Naive thymus-derived CD8-positive, alpha-beta T cell (primary cell): ENCODE measurements around the gene MDGA2. TPM values are rescaled to one million over a fixed set of nuclear protein-coding genes. Genes with fewer than 3 reads are reported as not detected.
"Not testable (repeated sequence)": the region's sequence is repeated elsewhere in the genome, so short reads cannot be mapped to it uniquely, and the experiment has no call there.

Experiments
- ATAC-seq, 2 donors: fragments of 150-1000 bp; cut with Tn5 transposase in 1 of 2; sonication (Bioruptor Pico), chemical (Tn5 transposase) in 1 of 2; 1 replicate in 1 of 2; 2 replicates in 1 of 2; pipeline ENCODE4 v1.10.0; 2021; ENCODE audit warnings: mild to moderate bottlenecking in 2 of 2, moderate library complexity in 2 of 2
- POLR2A ChIA-PET: fragments of 350-600 bp; sonication (Branson Sonifier 250); formaldehyde crosslinking; loops from one replicate; lab custom pipeline; 2021; ENCODE audit warnings: antibody characterized with exemption; lab: Charles Lee
- DNase-seq, 10 donors: peaks; one replicate each; pipeline versions ENCODE4 v3.0.0 to v3.0.0-alpha.2; 2020 to 2022
- H3K27ac Mint-ChIP-seq, 10 donors: one replicate each; pipeline ENCODE4 v1.8.0; 2020 to 2022; ENCODE audit warnings: mild to moderate bottlenecking in 10 of 10, mixed read lengths in 10 of 10, moderate library complexity in 4 of 10, inconsistent platforms in 1 of 10
- H3K27me3 Mint-ChIP-seq, 5 donors: one replicate each; pipeline ENCODE4 v1.8.0; 2021 to 2022; ENCODE audit warnings: mixed read lengths in 5 of 5
- H3K36me3 Mint-ChIP-seq, 3 donors: one replicate each; pipeline ENCODE4 v1.8.0; 2020 to 2022; ENCODE audit warnings: mixed read lengths in 3 of 3, mild to moderate bottlenecking in 2 of 3, inconsistent platforms in 1 of 3
- H3K4me1 Mint-ChIP-seq, 4 donors: one replicate each; pipeline ENCODE4 v1.8.0; 2021 to 2022; ENCODE audit warnings: mixed read lengths in 4 of 4
- H3K4me3 Mint-ChIP-seq, 10 donors: one replicate each; pipeline ENCODE4 v1.8.0; 2020 to 2022; ENCODE audit warnings: mild to moderate bottlenecking in 10 of 10, mixed read lengths in 10 of 10, moderate library complexity in 6 of 10, inconsistent platforms in 1 of 10
- H3K9me3 Mint-ChIP-seq, 9 donors: one replicate each; pipeline ENCODE4 v1.8.0; 2020 to 2022; ENCODE audit warnings: mixed read lengths in 9 of 9, mild to moderate bottlenecking in 3 of 9, inconsistent platforms in 1 of 9, moderate library complexity in 1 of 9
- polyA plus RNA-seq, 3 donors: library from polyadenylated mRNA; unstranded; fragments of 300-500 nt; fragmentation: Illumina TruSeq; gene quantifications; one replicate each; pipeline ENCODE4 v1.2.3, GENCODE V29; 2021
- total RNA-seq, 8 experiments: library from RNA in 2 of 8; stranded (reverse) in 2 of 8; gene quantifications; one replicate each; pipeline ENCODE4 v1.2.3 and lab custom pipeline; 2021 to 2026

The MDGA2 gene
- total and polyA plus RNA-seq, 5 experiments from 2014 or later = not detected

- Mint-ChIP-seq H3K27ac (no peak overlapping the region), H3K36me3 (no peaks in the 10 kb centered on the region), H3K27me3 (no peaks in the 10 kb centered on the region), H3K9me3 (peaks cover 0 to 10% (median 3%) of the 10 kb centered on the region in 9 donors), H3K4me3 (no peak overlapping the region), H3K4me1 (no peaks in the 10 kb centered on the region)
- POLR2A ChIA-PET = no interaction called here
- no peak for DNase-seq
- ATAC-seq = no peak
Observed at GRCh38 chr14:47186486-47186885, 488.9 kb downstream of the MDGA2 start.

DNA sequence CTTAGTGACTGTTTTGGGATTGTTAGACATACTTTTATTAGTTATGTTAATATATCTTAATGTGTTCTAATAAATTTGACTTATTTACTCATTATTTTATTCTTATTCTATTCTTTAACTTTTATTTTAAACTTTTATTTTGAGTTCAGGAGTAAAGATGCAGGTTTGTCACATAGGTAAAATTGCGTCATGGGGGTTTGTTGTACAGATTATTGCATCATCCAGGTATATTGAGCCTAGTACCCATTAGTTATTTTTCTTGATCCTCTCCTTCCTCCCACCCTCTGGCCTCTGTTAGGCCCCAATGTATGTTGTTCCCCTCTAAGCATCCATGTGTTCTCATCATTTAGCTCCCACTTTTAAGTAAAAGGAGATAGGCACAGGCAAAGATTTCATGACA lies 495.5 kb downstream of the MDGA2 start:
- ATAC-seq (no peak), DNase-seq (no peak)
- Mint-ChIP-seq H3K4me1 (no peaks in the 10 kb centered on the region), H3K9me3 (peaks cover 0 to 15% (median 2%) of the 10 kb centered on the region in 9 donors), H3K36me3 (no peaks in the 10 kb centered on the region), H3K27me3 (no peaks in the 10 kb centered on the region), H3K4me3 (no peak overlapping the region), H3K27ac (no peak overlapping the region)
- POLR2A ChIA-PET = no interaction called here

GRCh38 chr14:47171896-47172295 lies 503.5 kb downstream of the MDGA2 start:
- H3K27me3 Mint-ChIP-seq, H3K36me3 Mint-ChIP-seq, POLR2A ChIA-PET, DNase-seq, H3K27ac Mint-ChIP-seq, H3K4me1 Mint-ChIP-seq, H3K4me3 Mint-ChIP-seq, ATAC-seq: not testable (repeated sequence)
- H3K9me3 Mint-ChIP-seq = peaks cover 0 to 14% (median 7%) of the 10 kb centered on the region in 9 donors

GRCh38 chr14:47167402-47167801 lies 508.0 kb downstream of the MDGA2 start:
- POLR2A ChIA-PET = no interaction called here
- DNase-seq (no peak), ATAC-seq (no peak)
- no peaks in the 10 kb centered on the region for H3K27me3 Mint-ChIP-seq
- no peak overlapping the region for H3K27ac Mint-ChIP-seq
- no peaks in the 10 kb centered on the region for H3K36me3 Mint-ChIP-seq
- H3K9me3 Mint-ChIP-seq = peaks cover 0 to 19% (median 4%) of the 10 kb centered on the region in 9 donors
- no peaks in the 10 kb centered on the region for H3K4me1 Mint-ChIP-seq
- no peak overlapping the region for H3K4me3 Mint-ChIP-seq

GRCh38 chr14:47155395-47155794 lies 520.0 kb downstream of the MDGA2 start:
- Mint-ChIP-seq H3K9me3 (peaks cover 0 to 20% (median 5%) of the 10 kb centered on the region in 9 donors), H3K4me1 (no peaks in the 10 kb centered on the region), H3K27me3 (no peaks in the 10 kb centered on the region), H3K27ac (no peak overlapping the region), H3K4me3 (no peak overlapping the region), H3K36me3 (no peaks in the 10 kb centered on the region)
- no peak for ATAC-seq
- POLR2A ChIA-PET = no interaction called here
- no peak for DNase-seq

DNA sequence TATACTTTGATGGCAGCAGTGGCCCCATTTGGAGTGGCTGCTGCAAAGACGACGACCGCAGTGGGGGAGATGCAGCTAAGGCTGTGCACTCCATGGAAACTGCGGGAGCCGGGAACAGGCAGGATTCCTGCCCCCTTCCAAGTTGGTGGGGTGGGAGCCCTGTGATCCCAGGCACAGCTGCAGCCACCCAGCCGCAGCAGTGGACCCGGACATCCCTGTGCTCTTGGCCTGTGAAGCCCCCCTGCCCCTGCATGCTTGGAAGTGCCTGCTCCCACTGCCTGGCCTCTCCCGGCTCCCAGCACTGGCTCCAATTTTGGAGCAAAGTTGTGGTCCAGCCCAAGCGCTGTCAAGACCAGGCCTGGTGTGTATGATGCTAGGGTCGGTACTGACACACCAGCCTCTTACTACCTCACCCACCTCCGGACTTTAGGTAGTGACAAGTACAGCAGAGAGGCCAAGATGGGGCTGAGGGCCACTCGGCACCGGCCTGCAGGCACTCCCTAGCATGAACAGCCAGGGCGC lies 521.1 kb downstream of the MDGA2 start:
- Mint-ChIP-seq H3K9me3 (peaks cover 0 to 23% (median 5%) of the 10 kb centered on the region in 9 donors), H3K36me3 (no peaks in the 10 kb centered on the region), H3K27me3 (no peaks in the 10 kb centered on the region), H3K27ac (no peak overlapping the region), H3K4me1 (no peaks in the 10 kb centered on the region), H3K4me3 (no peak overlapping the region)
- ATAC-seq (no peak), DNase-seq (no peak)
- POLR2A ChIA-PET = no interaction called here

DNA sequence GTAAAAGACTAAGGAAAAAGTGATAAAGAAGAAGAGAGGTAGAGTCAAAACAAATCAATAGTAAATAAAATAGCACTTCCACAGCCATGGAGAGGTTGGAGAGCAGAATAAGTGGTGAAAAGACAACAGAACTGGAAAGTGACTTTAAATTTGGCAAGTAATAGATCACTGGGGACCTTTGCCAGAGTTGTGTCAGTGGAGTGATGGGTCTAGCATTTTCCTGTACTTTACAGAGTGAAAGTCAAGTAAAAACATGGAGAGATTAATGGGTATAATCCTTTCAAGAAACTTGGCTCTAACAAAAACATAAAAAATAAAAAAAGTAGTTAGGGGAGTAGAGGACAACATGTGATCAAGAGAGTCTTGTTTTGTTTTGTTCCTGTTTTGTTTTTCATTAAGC lies 521.7 kb downstream of the MDGA2 start:
- ATAC-seq (no peak), DNase-seq (no peak)
- Mint-ChIP-seq H3K27me3 (no peaks in the 10 kb centered on the region), H3K36me3 (no peaks in the 10 kb centered on the region), H3K4me1 (no peaks in the 10 kb centered on the region), H3K4me3 (no peak overlapping the region), H3K27ac (no peak overlapping the region), H3K9me3 (peaks cover 0 to 22% (median 5%) of the 10 kb centered on the region in 9 donors)
- POLR2A ChIA-PET = no interaction called here

DNA sequence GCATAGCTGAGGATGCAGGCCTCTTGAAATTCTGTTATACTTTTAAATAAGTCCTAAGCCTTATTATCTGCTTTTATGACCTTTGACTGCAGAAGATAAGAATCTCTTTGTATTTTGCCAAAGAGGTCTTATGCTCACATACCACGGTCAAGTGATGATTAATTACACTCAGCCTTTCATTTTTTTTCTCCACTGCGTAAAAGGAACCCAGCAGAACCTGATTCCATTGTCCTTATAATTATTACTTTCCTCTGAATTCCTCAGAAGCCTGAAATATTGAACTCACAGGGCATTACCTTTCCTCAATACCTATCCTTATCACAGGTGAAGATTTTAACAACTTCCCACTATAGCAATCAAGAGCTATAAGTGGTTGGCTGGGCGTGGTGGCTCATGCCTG lies 525.1 kb downstream of the MDGA2 start:
- Mint-ChIP-seq H3K27ac (no peak overlapping the region), H3K36me3 (no peaks in the 10 kb centered on the region)

DNA sequence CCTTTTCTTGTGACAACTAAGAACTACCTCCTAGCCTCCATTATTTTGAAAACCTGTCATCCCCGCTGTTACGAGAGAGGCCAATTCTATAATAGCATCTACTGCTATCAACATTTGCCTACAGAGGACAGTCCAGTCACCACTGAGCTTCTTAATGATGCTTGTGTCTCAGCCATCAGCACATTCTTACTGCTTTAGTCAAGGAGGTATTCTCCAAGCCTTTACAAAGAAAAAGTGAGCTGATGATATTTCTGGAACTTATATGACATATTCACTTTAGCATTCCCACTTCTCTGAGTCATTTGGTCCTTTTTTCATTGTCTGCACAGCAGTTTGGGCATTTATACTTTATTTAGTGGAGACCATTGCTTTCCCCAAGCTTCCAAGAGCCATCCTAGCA lies 526.1 kb downstream of the MDGA2 start:
- Mint-ChIP-seq H3K4me3 (no peak overlapping the region), H3K9me3 (peaks cover 0 to 15% (median 6%) of the 10 kb centered on the region in 9 donors)

More for the DNA sequence above, 525.1 kb downstream of the MDGA2 start:
- POLR2A ChIA-PET = interaction anchor here (0.6 kb wide), 1 partner anchor 182 kb away, joined by 5 read pairs; no protein-coding TSS in a partner anchor
- DNase-seq (no peak), ATAC-seq (no peak)
- Mint-ChIP-seq H3K4me1 (no peaks in the 10 kb centered on the region), H3K27me3 (no peaks in the 10 kb centered on the region), H3K4me3 (no peak overlapping the region), H3K9me3 (peaks cover 0 to 19% (median 6%) of the 10 kb centered on the region in 9 donors)

GRCh38 chr14:47148686-47149085 lies 526.7 kb downstream of the MDGA2 start:
- Mint-ChIP-seq H3K4me1 (no peaks in the 10 kb centered on the region), H3K27ac (no peak overlapping the region), H3K4me3 (no peak overlapping the region), H3K36me3 (no peaks in the 10 kb centered on the region), H3K9me3 (peaks cover 0 to 13% (median 6%) of the 10 kb centered on the region in 9 donors), H3K27me3 (no peaks in the 10 kb centered on the region)
- POLR2A ChIA-PET = no interaction called here
- ATAC-seq (no peak), DNase-seq (no peak)

More for the DNA sequence above, 526.1 kb downstream of the MDGA2 start:
- no peak overlapping the region for H3K27ac Mint-ChIP-seq
- ATAC-seq (no peak), DNase-seq (no peak)
- no peaks in the 10 kb centered on the region for H3K27me3 Mint-ChIP-seq
- POLR2A ChIA-PET = no interaction called here
- H3K4me1 Mint-ChIP-seq = no peaks in the 10 kb centered on the region
- H3K36me3 Mint-ChIP-seq = no peaks in the 10 kb centered on the region

- H3K27ac Mint-ChIP-seq = no peak overlapping the region
- no peak for DNase-seq
- ATAC-seq = no peak
- POLR2A ChIA-PET = no interaction called here
- H3K36me3 Mint-ChIP-seq = no peaks in the 10 kb centered on the region
- no peaks in the 10 kb centered on the region for H3K4me1 Mint-ChIP-seq
- peaks cover 0 to 10% (median 4%) of the 10 kb centered on the region in 9 donors for H3K9me3 Mint-ChIP-seq
- no peaks in the 10 kb centered on the region for H3K27me3 Mint-ChIP-seq
- no peak overlapping the region for H3K4me3 Mint-ChIP-seq
Observed at GRCh38 chr14:47120645-47121044, 554.8 kb downstream of the MDGA2 start.

- Mint-ChIP-seq H3K27me3 (no peaks in the 10 kb centered on the region), H3K4me3 (no peak overlapping the region)
- POLR2A ChIA-PET = no interaction called here
Observed at GRCh38 chr14:47103771-47104170, 571.6 kb downstream of the MDGA2 start.

GRCh38 chr14:47102472-47102871 lies 572.9 kb downstream of the MDGA2 start:
- POLR2A ChIA-PET = no interaction called here
- no peak for ATAC-seq
- no peak for DNase-seq
- no peaks in the 10 kb centered on the region for H3K27me3 Mint-ChIP-seq
- H3K4me1 Mint-ChIP-seq = no peaks in the 10 kb centered on the region
- no peak overlapping the region for H3K4me3 Mint-ChIP-seq
- H3K9me3 Mint-ChIP-seq = peaks cover 0 to 11% (median 5%) of the 10 kb centered on the region in 9 donors
- no peaks in the 10 kb centered on the region for H3K36me3 Mint-ChIP-seq
- peak overlapping the region in 1 of 10 donors; percentile 35 for H3K27ac Mint-ChIP-seq

More at GRCh38 chr14:47103771-47104170, 571.6 kb downstream of the MDGA2 start:
- ATAC-seq (no peak), DNase-seq (no peak)
- Mint-ChIP-seq H3K27ac (no peak overlapping the region), H3K9me3 (peaks cover 0 to 13% (median 5%) of the 10 kb centered on the region in 9 donors), H3K36me3 (no peaks in the 10 kb centered on the region), H3K4me1 (no peaks in the 10 kb centered on the region)

DNA sequence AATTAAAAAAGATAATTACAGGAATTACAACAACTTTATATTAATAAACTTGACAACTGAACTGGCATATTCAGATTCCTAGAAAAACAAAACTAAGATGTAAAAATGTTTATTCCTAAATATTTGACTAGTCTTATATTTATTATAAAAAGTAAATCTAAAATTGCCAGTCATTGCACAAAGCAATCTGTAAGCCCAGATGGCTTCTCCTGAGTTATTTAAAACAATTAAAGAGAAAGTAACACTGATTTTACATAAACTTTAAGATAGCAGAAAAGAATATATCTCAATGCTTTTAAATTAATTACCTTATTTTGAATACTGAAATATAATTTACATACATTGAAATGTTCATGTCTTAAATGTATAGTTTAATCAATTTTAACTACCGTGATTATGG lies 589.7 kb downstream of the MDGA2 start:
- H3K36me3 Mint-ChIP-seq = no peaks in the 10 kb centered on the region
- no peaks in the 10 kb centered on the region for H3K4me1 Mint-ChIP-seq
- no peak overlapping the region for H3K4me3 Mint-ChIP-seq
- ATAC-seq = no peak
- H3K9me3 Mint-ChIP-seq = peaks cover 0 to 28% (median 8%) of the 10 kb centered on the region in 9 donors
- no peak for DNase-seq
- H3K27ac Mint-ChIP-seq = no peak overlapping the region
- POLR2A ChIA-PET = no interaction called here
- no peaks in the 10 kb centered on the region for H3K27me3 Mint-ChIP-seq
